Duodenal mucosa (tissue), 2 donors: Measurements from ENCODE around the gene CAMTA1.
"Not testable (repeated sequence)": the region's sequence is repeated elsewhere in the genome, so short reads cannot be mapped to it uniquely, and the experiment has no call there.

Experiments used
- H3K27ac ChIP-seq: one replicate; pipeline ENCODE4 v1.7.0; 2013; ENCODE audit warnings: low read depth, low read length
- H3K27me3 ChIP-seq, 2 donors: one replicate each; pipeline ENCODE4 v1.7.0; 2013; ENCODE audit warnings: low read length in 2 of 2, control low read depth in 1 of 2; ENCODE audit not compliant: insufficient read depth in 2 of 2, control insufficient read depth in 1 of 2
- H3K36me3 ChIP-seq, 2 donors: one replicate each; pipeline ENCODE4 v1.7.0; 2013; ENCODE audit warnings: low read length in 2 of 2, control low read depth in 1 of 2; ENCODE audit not compliant: insufficient read depth in 2 of 2, control insufficient read depth in 1 of 2
- H3K4me1 ChIP-seq, 2 donors: one replicate each; pipeline ENCODE4 v1.7.0; 2013; ENCODE audit warnings: low read length in 2 of 2, control low read depth in 1 of 2; ENCODE audit not compliant: insufficient read depth in 2 of 2, control insufficient read depth in 1 of 2
- H3K4me3 ChIP-seq, 2 donors: one replicate each; pipeline ENCODE4 v1.7.0; 2013; ENCODE audit warnings: low read length in 2 of 2, low read depth in 1 of 2
- H3K9ac ChIP-seq, 2 donors: one replicate each; pipeline ENCODE4 v1.7.0; 2013; ENCODE audit warnings: low read length in 2 of 2, low read depth in 1 of 2
- H3K9me3 ChIP-seq, 2 donors: one replicate each; pipeline ENCODE4 v1.7.0; 2013; ENCODE audit warnings: low read length in 2 of 2, control low read depth in 1 of 2; ENCODE audit not compliant: control insufficient read depth in 1 of 2

The CAMTA1 gene

DNA sequence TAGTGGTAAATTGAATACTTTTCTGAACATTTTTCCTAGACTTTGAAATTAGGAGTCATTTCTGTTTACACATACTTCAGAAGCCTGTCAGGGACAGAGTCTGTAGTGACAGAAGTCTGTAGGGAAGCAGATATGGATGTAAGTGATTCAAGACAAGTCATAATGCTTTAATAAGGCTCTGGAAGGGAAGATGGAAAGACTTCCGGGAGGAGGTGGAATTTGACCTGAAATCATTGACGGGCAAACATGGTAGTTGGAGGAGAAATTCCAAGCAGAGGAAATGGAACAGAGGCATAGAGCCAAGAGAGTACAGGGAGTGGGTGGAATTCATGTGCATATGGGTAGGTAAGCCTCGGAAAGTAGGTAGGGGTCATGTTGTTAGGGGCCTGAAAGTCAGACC, 22.5 kb downstream of the CAMTA1 start:
- Histone ChIP-seq H3K4me3 (no peak overlapping the region), H3K27me3 (no peaks in the 10 kb centered on the region), H3K9ac (no peak overlapping the region), H3K27ac (no peak overlapping the region), H3K4me1 (peaks cover 20 to 49% of the 10 kb centered on the region in 2 donors), H3K9me3 (no peaks in the 10 kb centered on the region), H3K36me3 (peaks cover 0 to 4% of the 10 kb centered on the region in 2 donors)

DNA sequence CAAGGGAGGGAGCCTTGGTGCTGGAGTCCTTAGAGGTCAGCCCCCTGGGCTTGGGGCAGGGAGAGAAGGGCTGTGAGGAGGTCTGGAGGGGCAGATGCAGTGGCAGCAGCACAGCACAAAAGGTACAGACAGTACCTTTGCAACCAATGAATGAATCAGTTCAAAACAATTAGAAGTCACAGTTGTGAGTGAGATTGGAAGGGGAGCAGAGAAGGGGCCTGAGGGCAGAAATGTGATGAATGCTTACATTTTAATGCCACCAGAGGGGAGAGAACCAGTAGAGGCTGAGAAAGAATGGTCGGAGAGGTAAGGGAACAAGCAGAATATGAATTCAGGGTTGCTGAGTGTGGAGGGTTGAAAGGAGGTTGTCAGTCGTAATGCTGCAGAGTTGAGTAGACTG, 24.2 kb downstream of the CAMTA1 start:
- no peaks in the 10 kb centered on the region for H3K9me3 ChIP-seq
- no peak overlapping the region for H3K27ac ChIP-seq
- no peak overlapping the region for H3K9ac ChIP-seq
- peaks cover 0 to 4% of the 10 kb centered on the region in 2 donors for H3K36me3 ChIP-seq
- H3K4me1 ChIP-seq: peaks cover 17 to 45% of the 10 kb centered on the region in 2 donors
- no peaks in the 10 kb centered on the region for H3K27me3 ChIP-seq
- no peak overlapping the region for H3K4me3 ChIP-seq

DNA sequence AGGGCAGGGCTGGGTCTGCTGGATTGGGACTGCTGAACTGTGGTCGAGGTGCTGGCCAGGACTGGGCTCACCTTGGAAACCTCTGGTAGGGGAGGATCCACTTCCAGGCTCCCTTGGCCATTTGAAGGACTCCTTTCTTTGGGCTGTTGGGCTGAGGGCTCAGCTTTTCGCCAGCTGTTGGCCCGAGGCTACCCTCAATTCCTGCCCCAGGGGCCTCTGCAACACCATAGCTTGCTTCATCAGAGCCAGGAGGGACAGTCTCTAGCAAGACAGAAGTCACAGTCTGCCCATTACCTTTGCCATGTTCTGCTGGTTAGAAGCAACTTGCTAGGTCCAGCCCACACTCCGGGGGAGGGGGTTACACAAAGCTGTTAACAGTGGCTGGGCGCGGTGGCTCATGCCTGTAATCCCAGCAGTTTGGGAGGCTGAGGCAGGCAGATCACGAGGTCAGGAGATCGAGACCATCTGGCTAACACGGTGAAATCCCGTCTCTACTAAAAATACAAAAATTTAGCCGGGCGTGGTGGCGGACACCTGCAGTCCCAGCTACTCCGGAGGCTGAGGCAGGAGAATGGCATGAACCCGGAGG, 25.0 kb downstream of the CAMTA1 start:
- not testable (repeated sequence) for H3K9me3 ChIP-seq, H3K36me3 ChIP-seq, H3K27me3 ChIP-seq, H3K4me3 ChIP-seq, H3K27ac ChIP-seq, H3K9ac ChIP-seq
- H3K4me1 ChIP-seq: peaks cover 17 to 45% of the 10 kb centered on the region in 2 donors

DNA sequence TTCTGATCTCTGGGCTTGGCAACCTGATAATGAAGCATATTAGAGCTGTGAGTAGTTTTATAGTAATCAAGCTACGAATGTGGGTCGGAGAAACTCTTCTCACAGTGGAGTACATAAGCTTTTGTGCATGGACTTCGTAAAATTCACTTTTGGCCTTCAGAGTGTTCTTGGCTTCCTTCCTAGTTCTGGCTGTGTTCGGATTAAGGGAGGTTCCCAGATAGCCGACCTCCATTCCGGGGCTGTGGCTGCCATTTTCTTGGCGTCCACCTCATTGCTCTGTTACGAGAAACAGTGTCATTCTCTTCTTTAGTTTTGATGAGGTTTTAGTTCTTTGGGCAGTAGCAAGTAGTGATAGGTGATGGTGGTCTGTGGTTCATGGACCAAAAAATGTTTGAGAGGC, 26.3 kb downstream of the CAMTA1 start:
- Histone ChIP-seq H3K27ac (no peak overlapping the region), H3K4me3 (no peak overlapping the region), H3K9ac (no peak overlapping the region), H3K27me3 (no peaks in the 10 kb centered on the region), H3K4me1 (peaks cover 14 to 36% of the 10 kb centered on the region in 2 donors), H3K36me3 (peaks cover 0 to 4% of the 10 kb centered on the region in 2 donors), H3K9me3 (no peaks in the 10 kb centered on the region)

DNA sequence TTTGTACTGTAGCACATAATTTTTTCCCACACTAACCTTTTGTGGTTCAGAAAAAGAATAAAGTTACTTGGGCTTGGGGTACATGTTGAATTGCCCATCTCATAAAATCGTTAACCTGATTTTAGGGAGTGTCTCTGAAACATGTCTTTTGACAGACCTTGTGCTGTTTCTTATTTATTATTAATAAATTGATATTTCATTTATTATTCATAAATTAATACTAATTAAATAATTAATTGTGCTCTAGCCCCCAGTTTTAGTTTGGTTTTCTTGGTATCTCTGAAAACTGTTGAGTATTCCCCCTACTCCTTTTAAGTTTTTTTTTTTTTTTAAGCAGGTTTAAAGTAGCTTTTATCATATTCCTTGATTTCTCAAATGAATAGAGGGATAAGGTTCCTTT, 27.9 kb downstream of the CAMTA1 start:
- H3K27ac ChIP-seq: no peak overlapping the region
- H3K36me3 ChIP-seq: peaks cover 0 to 4% of the 10 kb centered on the region in 2 donors
- peaks cover 11 to 30% of the 10 kb centered on the region in 2 donors for H3K4me1 ChIP-seq
- H3K27me3 ChIP-seq: no peaks in the 10 kb centered on the region
- H3K9ac ChIP-seq: no peak overlapping the region
- H3K9me3 ChIP-seq: no peaks in the 10 kb centered on the region
- no peak overlapping the region for H3K4me3 ChIP-seq

DNA sequence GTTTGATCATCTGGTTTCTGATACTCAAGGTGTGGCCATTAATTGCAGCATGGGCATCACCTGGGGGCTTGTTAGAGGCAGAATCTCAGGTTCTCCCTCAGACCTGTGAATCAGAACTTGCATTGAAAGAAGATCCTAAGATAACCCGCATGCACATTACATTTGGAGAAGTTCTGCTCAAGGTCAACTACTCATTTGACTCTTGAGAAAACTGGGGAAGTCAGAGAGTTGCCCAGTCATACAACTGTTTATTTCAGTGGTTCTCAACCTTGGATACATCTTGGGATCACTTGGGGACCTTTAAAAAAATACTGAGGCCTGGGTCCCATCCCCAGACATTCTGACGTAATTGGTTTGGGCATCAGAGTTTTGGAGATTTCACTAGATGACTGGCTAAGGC, 30.5 kb downstream of the CAMTA1 start:
- Histone ChIP-seq H3K27me3 (no peaks in the 10 kb centered on the region), H3K9ac (no peak overlapping the region), H3K36me3 (no peaks in the 10 kb centered on the region), H3K4me1 (peaks cover 17 to 36% of the 10 kb centered on the region in 2 donors), H3K9me3 (no peaks in the 10 kb centered on the region), H3K27ac (no peak overlapping the region), H3K4me3 (no peak overlapping the region)

DNA sequence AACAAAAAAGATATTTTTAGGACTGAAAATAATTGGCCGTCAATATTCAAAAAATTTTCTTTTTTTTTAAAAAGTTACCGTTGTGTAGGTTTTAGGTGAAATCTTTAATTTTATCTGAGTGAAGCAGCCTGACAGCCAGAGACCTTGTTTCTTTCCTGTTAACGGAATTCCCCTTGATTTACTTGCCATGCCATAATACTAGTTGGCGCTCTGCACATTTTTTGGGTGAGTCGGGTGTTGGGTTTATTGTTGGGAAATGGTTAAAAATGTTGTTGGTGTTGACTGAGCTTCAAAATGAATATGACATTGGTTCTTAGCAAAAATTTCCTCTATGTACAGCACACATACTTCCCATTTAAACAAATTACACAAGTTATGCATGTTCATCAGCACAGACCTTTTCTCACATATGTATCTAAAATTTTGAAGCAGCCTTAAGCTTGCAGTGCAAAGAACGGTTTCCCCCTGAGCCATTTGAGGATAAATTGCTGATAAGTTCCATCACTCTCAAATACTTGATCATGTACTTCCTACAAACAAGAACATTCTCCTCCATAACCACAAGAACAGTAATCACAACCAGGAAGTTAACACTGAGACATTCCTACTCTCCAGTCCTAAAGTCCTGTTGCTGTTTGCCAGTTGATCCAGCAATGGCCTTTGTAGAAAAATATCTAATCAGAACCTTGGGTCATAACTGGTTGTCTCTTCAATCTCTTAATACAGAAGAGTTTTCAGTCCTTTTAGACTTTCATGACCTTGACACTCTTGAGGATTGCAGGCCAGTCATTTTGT, 34.2 kb downstream of the CAMTA1 start:
- Histone ChIP-seq H3K4me3 (no peak overlapping the region), H3K36me3 (no peaks in the 10 kb centered on the region), H3K4me1 (peaks cover 22 to 39% of the 10 kb centered on the region in 2 donors), H3K27me3 (no peaks in the 10 kb centered on the region), H3K9ac (no peak overlapping the region), H3K27ac (peak overlapping the region; percentile 39), H3K9me3 (no peaks in the 10 kb centered on the region)

DNA sequence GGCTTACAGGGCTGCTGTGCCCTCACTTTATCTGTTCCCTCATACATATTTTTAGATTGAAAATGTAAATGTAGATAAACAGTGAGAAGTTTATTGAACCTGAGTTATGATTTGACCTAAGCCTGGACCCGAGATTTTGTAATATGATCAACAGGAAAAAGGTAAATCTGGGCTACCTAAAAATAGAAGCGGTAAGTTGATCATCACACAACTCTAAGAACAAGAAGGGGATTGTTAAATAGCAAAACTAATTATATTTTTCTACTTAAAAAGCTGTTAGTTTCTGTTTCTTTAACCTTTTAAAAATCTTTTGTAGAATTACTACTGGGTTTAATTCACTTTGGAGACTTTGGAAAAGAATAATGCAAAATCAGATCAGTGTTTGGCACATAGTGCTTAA, 35.6 kb downstream of the CAMTA1 start:
- Histone ChIP-seq H3K36me3 (no peaks in the 10 kb centered on the region), H3K27ac (peak overlapping the region; percentile 39), H3K9ac (no peak overlapping the region), H3K9me3 (no peaks in the 10 kb centered on the region), H3K4me1 (peaks cover 23 to 49% of the 10 kb centered on the region in 2 donors), H3K4me3 (no peak overlapping the region), H3K27me3 (no peaks in the 10 kb centered on the region)

DNA sequence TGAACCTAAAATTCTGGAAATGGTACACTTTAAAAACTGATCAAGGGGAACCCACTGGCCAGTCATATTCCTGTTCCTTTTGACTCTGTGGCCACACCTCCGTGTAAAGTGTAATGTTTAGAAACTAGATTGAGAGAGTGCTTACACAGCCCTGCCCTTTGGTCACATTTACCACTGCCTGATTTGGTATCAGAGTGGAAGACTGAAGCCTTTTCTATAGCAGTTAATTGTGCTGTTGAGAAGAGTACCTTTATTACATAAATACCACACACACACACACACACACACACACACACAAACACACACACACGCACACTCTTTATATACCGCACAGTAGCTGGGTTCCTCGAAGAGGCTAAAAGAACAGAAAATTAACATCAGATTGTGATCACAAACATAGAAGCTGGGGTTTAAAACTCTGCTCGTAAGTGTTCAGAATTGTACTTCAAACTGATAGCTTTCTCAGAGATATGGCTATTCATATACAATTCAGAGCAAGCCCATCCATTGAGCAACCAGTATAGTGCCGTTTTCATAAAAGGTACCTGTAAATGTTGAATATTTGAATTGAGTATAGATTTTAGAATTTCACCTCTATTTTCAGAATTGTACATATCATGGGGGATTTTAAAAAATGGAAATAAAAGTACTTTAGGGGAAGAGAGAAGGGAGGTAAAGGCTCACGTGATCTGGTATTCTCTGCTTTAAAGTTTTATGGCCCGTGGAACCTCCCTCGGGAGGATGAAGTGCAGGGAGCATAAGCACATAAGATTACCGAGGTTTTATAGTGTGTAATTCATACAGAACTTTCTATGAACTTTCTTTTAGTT, 37.5 kb downstream of the CAMTA1 start:
- Histone ChIP-seq H3K9ac (peak overlapping the region; percentile 4 to 16), H3K36me3 (peaks cover 0 to 2% of the 10 kb centered on the region in 2 donors), H3K27ac (peak overlapping the region; percentile 28), H3K27me3 (no peaks in the 10 kb centered on the region), H3K4me3 (peak overlapping the region; percentile 21 to 33), H3K4me1 (peaks cover 27 to 50% of the 10 kb centered on the region in 2 donors), H3K9me3 (no peaks in the 10 kb centered on the region)

DNA sequence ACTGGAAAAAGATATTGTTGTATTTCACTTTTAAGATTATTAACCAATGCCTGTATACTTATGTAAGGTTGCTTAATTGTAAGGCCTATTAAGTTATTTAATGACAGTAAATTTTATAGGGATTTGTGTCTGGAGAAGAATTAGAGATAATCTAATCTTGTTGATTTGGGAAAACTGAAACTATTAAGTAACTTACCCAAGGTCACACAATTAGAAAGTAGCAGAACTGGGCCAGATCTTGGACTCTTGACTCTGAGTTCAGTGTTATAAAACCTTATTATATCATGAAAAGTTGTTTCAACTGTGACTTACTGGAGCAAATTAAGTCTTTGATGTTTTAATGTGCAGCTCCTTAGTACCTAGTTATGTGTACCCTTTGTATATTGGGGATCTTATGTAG, 38.5 kb downstream of the CAMTA1 start:
- Histone ChIP-seq H3K4me1 (peaks cover 27 to 50% of the 10 kb centered on the region in 2 donors), H3K4me3 (no peak overlapping the region), H3K36me3 (peaks cover 0 to 4% of the 10 kb centered on the region in 2 donors), H3K27me3 (no peaks in the 10 kb centered on the region), H3K9me3 (no peaks in the 10 kb centered on the region), H3K9ac (peak overlapping the region in 1 of 2 donors; percentile 2), H3K27ac (no peak overlapping the region)
